Neutrophil (primary cell): ENCODE measurements around the gene PRDM11.

ENCODE experiments used
- H3K27ac ChIP-seq: fragments of 200-600 bp; sonication (generic); 2 replicates; pipeline ENCODE4 v1.5.1; 2016; ENCODE audit warnings: mild to moderate bottlenecking, moderate library complexity
- H3K27me3 ChIP-seq: fragments of 200-600 bp; sonication (generic); 2 replicates; pipeline ENCODE4 v1.6.0; 2016; ENCODE audit warnings: mild to moderate bottlenecking
- H3K36me3 ChIP-seq: fragments of 200-600 bp; sonication (generic); 2 replicates; pipeline ENCODE4 v1.5.1; 2017
- H3K4me1 ChIP-seq, 2 experiments: fragments of 200-600 bp in 1 of 2; sonication (generic) in 1 of 2; 1 replicate in 1 of 2; 2 replicates in 1 of 2; pipeline versions ENCODE4 v1.5.1 to v1.6.1; 2013 to 2016; ENCODE audit warnings: low read depth in 1 of 2, low read length in 1 of 2, mild to moderate bottlenecking in 1 of 2, moderate library complexity in 1 of 2; ENCODE audit not compliant: control insufficient read depth in 1 of 2, insufficient read depth in 1 of 2
- H3K4me3 ChIP-seq, 2 experiments: fragments of 200-600 bp in 1 of 2; sonication (generic) in 1 of 2; 1 replicate in 1 of 2; 2 replicates in 1 of 2; pipeline ENCODE4 v1.5.1; 2013 to 2016; ENCODE audit warnings: low read depth in 1 of 2, low read length in 1 of 2, mild to moderate bottlenecking in 1 of 2, moderate library complexity in 1 of 2
- H3K9me3 ChIP-seq: fragments of 200-600 bp; sonication (generic); 2 replicates; pipeline ENCODE4 v1.5.1; 2016
- TF ChIP-seq, protein P1 (sequence below): fragments of 200-600 bp; sonication (generic); IDR thresholded peaks from 2 replicates; pipeline ENCODE4 v1.5.1; 2016; ENCODE audit warnings: antibody characterized with exemption

PRDM11 gene

DNA sequence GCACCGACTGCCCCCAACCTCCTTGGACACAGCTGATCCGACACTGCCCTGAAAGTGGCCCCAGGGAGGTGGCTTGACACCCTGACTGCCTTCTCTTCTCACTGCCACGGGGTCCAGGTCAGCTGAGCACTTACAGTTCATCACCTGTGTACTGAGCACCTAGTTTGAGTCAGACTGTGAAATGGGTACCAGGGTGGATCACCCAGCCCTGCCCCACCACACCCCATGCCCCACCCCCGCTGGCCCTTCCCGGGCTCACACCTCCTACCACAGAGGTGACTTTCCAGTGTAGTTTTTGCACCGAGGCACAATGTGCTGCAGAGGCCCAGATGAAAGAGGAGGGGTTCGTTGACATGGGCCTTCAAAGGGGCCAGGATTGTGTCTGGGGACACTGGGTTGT lies 59.5 kb downstream of the PRDM11 start:
- no peaks in the 10 kb centered on the region for H3K27me3 ChIP-seq
- no peaks in the 10 kb centered on the region for H3K9me3 ChIP-seq
- no peak overlapping the region for H3K4me3 ChIP-seq
- H3K27ac ChIP-seq: no peak overlapping the region
- TF ChIP-seq, protein P1, sequence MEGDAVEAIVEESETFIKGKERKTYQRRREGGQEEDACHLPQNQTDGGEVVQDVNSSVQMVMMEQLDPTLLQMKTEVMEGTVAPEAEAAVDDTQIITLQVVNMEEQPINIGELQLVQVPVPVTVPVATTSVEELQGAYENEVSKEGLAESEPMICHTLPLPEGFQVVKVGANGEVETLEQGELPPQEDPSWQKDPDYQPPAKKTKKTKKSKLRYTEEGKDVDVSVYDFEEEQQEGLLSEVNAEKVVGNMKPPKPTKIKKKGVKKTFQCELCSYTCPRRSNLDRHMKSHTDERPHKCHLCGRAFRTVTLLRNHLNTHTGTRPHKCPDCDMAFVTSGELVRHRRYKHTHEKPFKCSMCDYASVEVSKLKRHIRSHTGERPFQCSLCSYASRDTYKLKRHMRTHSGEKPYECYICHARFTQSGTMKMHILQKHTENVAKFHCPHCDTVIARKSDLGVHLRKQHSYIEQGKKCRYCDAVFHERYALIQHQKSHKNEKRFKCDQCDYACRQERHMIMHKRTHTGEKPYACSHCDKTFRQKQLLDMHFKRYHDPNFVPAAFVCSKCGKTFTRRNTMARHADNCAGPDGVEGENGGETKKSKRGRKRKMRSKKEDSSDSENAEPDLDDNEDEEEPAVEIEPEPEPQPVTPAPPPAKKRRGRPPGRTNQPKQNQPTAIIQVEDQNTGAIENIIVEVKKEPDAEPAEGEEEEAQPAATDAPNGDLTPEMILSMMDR: no peak
- H3K36me3 ChIP-seq: no peaks in the 10 kb centered on the region
- no peaks in the 10 kb centered on the region for H3K4me1 ChIP-seq

DNA sequence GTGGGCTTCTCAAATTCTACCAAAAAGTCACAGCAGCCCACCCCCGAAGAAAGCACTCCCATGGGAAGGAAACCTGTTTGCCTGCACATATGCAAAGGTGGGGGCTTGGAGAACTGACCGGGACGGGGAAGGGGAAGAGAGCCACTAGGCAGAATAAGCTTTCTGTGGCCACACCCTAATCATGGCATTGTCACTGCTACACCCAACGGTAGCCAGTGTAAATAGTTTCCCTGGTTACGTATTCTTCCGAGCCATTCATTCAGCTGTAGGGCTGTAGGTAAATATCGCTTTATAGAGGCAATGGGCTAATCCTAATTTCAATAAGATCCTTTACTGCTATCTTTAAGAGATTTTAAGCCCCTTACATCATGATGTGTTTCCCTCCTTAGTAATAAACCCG lies 61.7 kb downstream of the PRDM11 start:
- TF ChIP-seq, protein P1: no peak
- H3K27ac ChIP-seq: no peak overlapping the region
- no peak overlapping the region for H3K4me3 ChIP-seq
- H3K36me3 ChIP-seq: peaks cover 5% of the 10 kb centered on the region
- no peaks in the 10 kb centered on the region for H3K27me3 ChIP-seq
- no peaks in the 10 kb centered on the region for H3K4me1 ChIP-seq
- H3K9me3 ChIP-seq: no peaks in the 10 kb centered on the region

DNA sequence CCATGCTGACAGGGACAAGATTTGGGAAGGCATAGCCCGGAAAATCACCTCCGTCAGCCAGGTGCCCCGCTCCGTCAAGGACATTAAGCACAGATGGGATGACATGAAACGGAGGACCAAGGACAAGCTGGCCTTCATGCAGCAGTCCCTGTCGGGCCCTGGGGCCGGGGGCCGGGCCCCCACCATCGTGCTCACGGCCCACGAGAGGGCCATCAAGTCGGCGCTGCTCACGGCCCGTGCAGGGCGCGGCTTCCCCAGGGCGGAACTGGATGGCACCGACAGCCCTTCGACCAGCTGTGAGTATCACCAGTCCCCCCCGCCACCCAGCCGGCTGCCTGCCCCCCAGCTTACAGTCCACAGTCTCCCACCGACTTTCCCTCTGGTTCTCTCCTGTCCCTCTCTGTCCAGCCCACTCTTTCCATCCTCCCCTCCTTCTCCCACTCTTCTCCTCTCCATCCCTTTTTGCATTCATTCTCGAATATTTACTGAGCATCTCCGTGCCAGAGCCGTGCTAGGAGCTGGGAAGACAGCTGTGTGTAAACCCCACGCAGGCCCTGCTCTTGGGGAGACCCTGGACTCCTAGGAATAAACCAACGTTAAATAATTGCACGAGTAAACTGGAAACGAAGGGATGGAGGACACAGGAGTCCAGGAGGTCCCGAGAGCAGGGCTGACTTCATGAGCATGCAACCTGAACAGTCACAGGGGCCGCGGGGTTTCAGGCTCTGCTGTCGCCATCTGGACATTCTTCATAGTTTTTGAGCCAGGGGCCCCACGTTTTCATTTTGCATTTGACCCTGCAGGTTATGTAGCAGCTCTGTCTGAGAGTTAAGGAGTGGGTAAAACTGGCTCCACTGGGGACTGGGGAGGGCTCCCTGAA lies 62.8 kb downstream of the PRDM11 start:
- no peaks in the 10 kb centered on the region for H3K9me3 ChIP-seq
- H3K27ac ChIP-seq: no peak overlapping the region
- TF ChIP-seq, protein P1: no peak
- H3K27me3 ChIP-seq: no peaks in the 10 kb centered on the region
- no peaks in the 10 kb centered on the region for H3K4me1 ChIP-seq
- H3K36me3 ChIP-seq: peaks cover 5% of the 10 kb centered on the region
- no peak overlapping the region for H3K4me3 ChIP-seq

DNA sequence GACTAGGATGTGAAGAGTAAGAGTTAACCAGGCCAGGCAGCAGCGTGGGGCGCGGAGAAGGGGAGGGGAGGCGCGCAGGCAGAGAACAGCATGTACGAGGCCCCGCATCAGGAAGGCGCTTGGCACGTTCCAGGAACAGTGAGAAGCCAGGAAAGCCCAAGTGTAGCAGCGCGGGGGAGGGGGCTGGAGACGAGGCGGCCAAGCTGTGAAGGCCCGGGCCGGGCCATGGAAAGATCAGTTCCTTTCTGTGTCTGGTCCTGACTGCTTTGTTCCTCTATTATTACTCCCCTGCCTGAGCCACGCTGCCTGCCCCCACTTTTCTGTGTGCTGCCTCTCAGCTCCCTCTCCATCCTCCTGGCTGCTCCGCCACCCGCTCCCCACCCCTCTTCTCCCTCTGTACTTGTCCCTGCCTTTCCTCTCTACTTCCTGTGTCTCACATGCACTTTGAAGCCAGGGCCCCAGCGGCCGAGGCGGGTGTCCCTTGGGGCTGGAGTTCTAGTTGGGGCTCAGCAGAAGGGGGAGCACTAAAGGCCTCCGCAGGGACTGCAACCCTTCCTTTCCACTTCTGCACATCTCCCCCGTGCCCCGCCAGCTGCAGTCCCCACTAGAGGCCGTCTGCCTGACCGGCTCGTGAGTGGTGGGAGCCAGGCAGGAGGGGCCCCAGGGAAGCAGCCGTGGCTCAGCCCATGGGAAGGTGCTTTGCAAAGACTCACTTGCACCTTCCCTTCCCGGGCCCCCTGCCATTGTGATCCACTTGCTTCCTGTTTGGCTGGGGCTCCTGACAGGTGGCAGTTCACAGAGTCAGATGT lies 63.7 kb downstream of the PRDM11 start:
- Histone ChIP-seq H3K27ac (no peak overlapping the region), H3K36me3 (peaks cover 5% of the 10 kb centered on the region), H3K27me3 (no peaks in the 10 kb centered on the region), H3K9me3 (no peaks in the 10 kb centered on the region), H3K4me1 (no peaks in the 10 kb centered on the region), H3K4me3 (no peak overlapping the region)
- TF ChIP-seq, protein P1: no peak

DNA sequence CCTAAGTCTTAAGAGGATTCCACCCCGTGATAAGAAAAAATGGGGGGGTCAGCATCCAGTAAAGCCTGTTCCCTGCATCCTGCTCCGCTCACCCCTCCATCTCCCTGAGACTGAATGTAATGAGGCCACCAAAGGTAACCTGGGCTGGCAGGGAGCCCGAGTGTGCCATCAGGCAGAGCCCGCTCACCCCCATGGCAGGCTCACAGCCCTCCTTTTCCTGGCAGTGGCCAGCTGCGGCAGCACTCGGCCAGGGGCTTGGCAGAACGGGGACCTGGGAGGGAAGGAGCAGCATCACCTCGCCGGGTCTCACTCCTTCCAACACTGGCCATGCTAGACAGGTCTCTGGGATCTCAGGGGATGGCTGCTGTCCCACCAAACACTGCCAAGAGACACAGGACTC lies 64.4 kb downstream of the PRDM11 start:
- TF ChIP-seq, protein P1: no peak
- H3K4me1 ChIP-seq: no peaks in the 10 kb centered on the region
- no peaks in the 10 kb centered on the region for H3K27me3 ChIP-seq
- no peak overlapping the region for H3K27ac ChIP-seq
- no peaks in the 10 kb centered on the region for H3K9me3 ChIP-seq
- H3K4me3 ChIP-seq: no peak overlapping the region
- peaks cover 5% of the 10 kb centered on the region for H3K36me3 ChIP-seq
